GM15510 (cell line): ENCODE data around the gene TUSC2.

ENCODE experiments used
- POLR2A ChIP-seq: IDR thresholded peaks from 3 replicates; pipeline ENCODE4 v1.6.1; 2011; ENCODE audit warnings: borderline replicate concordance; ENCODE audit not compliant: insufficient read length; ENCODE audit errors: extremely low read depth

Gene TUSC2

DNA sequence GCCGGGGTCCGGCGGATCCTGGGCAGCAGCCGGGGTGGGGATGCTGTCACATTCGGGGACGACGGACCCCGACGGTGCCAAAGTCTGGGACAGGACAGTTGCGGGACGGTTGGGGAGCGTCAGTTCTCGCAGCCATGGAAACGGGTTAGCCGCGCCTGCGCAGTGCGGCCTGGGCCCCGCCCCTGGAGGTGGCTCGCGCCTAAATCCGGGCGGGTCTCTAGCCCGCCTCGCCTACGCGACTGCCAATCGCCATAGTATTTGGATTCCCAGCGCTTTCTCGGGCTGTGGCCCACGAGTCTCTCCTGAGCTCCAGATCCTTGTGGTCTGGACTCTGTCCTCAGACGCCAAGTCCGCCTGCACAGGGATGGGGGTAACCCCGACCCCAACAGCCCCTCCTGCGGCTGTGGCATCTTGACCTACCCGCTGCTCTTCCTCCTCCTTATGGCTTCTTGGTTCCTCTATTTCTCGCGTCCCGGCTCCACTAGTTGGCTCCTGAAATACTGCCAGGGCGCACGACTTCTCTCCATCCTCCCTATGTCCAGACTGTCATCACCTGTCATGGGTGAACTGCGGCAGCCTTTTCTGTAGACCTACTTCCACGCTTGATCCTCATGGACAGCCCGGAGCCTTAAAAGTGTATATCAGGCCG, 17.7 kb upstream of the TUSC2 start, which contains the start of gene ZMYND10:
Gene ZMYND10 (minus strand): TSS at position 147 of the 649 bp plus-strand sequence. CDS start 153 bp downstream, outside the sequence.
- TF ChIP-seq POLR2A = no peak

DNA sequence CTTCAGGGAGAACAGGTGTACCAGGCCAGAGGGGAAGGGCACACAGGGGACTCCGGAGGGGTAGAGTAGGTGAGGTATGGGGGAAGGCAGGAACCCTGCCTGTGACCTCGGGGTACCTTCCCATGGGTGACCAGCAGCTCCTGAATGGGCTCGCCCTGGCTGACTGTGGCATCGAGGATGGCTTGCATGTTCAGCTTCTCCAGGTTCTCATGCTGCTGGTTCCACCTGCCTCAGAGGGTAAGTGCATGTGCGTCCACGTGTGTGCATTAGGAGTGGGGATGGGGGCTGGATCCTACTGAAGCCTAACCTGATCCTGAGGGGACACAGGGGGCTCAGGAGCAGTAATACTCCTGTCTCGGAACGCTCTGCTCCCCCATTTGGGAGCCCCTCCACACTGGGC, 17.0 kb upstream of the TUSC2 start:
- no peak for TF ChIP-seq POLR2A

DNA sequence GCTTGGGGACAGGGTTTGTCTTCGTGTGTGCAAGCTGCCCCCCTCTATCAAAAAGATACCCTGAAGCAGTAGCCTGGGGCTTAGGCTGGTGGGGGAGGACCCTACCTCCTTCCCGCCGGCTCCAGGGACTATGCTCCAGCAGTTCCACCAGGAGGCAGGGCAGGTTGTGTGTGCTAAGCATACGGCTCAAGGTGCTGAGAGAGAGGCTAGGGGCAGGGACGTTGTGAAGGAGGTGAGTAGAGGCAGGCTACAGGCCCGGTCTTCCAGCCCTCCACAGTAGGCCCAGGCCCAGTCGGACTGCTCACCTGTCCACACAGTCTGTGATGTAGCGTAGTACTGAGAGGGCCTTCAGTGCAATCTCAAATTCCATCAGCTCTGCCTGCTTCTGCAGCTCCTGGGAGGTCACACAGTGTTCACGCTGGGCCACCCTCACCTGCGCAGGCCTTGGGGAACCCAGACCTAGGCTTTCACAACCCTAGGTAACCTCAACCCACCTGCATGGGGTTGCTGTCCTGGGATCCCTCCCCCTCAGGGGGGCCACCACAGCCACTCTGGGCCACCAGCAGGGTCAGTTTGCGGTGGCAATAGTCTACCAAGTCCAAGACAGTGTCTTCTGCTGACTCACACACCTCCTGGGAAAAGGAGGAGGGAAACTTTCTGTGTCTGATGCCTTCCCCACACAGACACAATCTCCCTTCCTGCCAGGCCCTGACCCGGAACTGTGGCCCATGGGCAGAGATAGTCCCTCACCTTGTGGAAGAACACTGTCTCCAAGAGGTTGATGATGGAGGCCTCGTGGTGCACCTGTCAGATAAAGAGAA, 15.0 kb upstream of the TUSC2 start:
- TF ChIP-seq POLR2A = no peak

DNA sequence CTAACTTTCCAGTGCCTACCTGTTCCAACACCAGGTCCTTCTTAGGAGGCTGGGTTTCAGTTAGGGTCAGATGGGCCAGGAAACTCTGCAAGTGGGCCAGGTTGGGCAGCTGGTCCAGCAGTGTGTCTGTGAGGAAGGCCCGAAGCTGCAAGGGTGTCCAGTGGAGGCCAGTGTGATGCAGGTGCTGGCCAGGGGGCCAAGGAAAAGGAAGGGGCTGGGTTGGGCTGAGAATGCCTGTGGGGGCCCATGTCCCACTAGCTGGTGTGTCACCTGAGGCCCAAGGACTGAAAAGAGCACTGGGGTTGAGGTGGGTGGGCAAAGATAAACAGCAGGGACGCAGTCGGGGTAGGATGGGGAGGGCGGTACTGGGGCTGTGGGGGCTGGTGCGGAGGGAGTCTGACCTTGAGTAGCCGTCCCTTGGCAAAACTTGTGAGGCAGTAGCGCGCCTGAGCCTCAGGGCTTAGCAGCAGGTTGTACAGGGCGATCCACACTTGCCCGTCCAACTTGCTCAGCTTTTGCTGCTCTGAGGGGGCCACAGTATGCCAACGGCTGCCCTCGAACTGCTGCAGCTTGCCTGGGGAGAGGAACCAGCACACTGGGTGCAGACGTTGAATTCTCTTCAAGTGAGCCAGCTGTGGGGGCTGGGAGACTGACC, 14.1 kb upstream of the TUSC2 start:
- no peak for TF ChIP-seq POLR2A

DNA sequence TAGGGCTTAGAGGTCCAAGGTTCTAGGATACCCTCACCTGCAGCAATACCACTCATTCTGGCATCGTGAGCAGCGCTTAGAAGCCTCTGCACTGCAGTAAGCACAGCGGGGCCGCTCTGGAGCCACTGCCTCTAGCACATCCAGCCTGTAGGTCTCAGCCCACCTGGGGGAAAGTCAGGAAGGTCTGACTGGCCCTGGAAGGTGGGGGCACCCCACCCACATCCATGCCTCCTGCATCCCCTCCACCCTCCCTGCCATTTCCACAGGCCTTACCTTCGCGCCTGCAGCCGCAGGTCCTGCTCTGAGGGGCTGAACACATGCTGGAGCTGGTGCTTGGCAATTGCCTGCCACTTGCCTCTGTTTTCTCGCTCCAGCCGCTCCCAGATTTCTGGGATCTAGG, 13.5 kb upstream of the TUSC2 start:
- no peak for TF ChIP-seq POLR2A

DNA sequence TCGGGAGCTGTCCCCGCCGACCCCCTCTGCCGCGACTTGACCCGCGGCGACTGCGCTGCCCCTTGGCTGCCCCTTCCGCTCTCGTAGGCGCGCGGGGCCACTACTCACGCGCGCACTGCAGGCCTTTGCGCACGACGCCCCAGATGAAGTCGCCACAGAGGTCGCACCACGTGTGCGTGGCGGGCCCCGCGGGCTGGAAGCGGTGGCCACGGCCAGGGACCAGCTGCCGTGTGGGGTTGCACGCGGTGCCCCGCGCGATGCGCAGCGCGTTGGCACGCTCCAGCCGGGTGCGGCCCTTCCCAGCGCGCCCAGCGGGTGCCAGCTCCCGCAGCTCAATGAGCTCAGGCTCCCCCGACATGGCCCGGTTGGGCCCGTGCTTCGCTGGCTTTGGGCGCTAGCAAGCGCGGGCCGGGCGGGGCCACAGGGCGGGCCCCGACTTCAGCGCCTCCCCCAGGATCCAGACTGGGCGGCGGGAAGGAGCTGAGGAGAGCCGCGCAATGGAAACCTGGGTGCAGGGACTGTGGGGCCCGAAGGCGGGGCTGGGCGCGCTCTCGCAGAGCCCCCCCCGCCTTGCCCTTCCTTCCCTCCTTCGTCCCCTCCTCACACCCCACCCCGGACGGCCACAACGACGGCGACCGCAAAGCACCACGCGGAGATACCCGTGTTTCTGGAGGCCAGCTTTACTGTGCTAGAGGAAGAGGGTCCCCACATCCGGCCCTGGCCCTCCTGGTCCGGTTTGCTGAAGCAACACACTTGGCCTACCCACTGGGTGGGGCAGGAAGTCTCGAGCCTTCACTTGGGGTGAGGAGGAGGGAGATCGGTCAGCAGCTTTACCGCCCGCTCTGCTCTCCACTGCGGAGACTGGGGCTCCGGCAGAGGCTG, 12.7 kb upstream of the TUSC2 start, which contains the start of gene RASSF1:
Gene RASSF1 (minus strand): TSS at position 389 of the 882 bp plus-strand sequence. CDS start 31 bp downstream, at position 358.
- TF ChIP-seq POLR2A = peak; percentile 83

DNA sequence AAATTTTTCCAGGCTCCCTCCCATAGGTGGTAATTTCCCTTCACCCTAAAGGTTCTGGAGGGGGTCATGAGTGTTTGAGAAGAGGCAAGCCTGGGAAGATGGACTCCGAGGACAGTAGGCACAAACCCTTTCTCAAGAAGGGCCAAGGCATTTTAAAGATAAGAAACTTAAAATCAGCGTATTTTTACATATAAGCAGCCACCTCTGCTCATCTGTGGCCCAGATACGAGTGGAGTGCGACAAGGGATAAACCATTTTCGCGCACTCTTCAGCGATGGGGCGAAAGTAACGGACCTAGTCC, 12.1 kb upstream of the TUSC2 start:
- no peak for TF ChIP-seq POLR2A

DNA sequence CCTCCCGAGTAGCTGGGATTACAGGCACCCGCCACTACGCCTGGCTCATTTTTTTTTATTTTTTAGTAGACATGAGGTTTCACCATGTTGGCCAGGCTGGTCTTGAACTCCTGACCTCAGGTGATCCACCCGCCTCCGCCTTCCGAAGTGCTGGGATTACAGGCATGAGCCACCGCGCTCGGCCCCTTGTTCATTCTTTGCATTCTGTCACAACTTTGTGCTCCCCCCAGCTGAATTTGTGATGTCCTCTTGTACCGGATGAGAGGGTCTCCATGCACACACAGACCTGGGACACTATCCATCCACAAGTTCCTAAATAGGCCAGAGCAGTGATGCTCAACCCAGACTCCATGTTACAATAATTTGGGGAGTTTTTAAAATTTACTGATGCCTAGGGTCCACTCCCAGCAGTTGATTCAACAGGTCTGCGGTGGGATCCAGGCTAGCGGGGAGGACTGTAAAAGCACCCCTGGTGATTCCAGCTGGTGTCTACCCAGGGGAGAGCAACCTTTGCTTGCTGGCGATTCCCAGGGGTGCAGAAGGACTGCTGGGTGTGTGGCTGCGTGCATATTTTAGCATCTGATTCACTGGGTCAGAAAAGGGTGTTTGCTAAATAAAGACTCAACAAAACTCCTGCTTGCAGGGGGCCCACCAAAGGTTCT, 11.6 kb upstream of the TUSC2 start:
- TF ChIP-seq POLR2A = no peak

DNA sequence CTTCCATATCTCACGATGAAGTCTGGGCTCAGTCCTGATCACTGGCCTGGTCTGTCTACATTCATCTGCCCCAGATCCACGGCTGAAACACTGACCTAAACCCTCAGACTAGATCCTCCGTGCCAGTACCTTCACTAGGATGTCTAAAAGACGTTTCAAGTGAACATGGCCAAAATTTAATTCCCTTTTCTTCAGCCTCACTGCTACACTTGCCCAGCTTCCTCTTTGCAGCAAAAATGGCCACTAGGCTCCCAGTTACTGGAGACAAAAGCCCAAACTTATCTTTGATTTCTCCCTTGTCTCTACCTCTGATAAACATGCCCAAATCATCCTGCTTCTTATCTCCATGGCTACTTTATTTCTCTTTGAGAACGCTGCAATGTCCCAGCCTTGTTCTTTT, 10.9 kb upstream of the TUSC2 start:
- TF ChIP-seq POLR2A = no peak

DNA sequence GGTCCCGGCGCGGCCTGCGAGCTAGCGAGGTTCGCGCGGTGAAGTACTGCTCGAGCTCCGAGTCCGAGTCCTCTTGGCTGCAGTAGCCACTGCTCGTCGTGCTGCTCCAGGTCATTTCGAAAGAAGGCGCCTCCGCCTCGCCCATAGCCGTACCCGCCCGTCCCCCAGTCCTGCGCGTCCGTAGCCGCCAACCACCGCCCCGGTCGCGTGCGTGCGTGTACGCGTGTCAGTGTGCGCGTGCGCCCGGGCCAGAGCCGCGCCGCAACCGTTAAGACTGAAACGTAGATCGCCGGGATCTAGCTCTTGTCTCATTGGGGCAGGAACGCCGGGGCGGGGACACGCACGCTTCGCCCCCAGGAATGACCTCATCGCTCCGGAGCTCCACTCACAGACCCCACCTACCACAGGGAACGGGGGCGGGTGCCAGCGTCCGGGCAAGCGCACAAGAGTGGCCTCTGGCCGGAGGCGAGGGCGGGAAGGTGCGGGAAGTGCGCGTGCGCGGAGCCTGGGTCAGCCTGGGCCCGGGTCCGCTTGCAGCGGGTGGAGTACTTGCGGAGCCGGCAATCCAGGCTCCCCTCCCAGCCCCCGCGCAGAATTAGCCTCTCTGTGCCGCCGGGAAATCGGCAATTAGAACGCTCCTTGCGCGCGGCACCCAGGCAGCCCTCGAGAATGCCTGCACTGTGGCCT, 9.3 kb upstream of the TUSC2 start:
- peak; percentile 81 for TF ChIP-seq POLR2A

DNA sequence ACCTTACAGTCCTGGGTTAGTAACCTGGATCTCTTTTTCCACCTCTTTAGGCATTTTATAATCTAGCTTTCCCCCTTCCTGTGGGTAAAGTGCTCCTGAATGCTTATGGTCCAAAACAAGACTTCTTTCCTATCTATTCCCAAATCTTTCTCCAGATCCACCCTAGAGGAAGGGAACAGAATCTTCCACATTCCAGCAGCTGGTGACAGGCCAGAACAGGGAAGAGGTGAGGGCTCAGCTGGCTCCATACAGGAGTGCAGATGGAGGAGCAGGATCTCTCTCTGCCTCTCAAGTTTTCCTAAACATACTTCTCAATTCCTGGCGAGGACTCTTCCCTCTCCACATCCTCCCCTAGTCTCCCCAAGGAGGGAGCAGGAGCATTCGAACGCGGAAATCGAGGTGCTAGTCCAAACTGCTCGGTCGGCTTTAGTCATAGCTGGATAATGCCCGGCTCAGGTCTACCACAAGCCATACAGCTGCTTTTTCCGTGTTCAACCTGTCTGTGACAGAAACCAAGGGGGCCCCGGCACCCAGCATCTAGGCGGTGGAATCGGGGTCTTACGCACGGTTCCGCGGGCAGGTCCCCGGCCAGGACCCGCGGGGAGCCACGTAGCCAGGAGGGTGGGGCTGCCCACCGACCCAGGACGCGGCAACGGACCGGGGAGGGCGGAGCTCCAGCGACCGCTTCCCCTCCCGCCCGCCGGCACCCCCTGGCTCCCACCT, 8.6 kb upstream of the TUSC2 start:
- no peak for TF ChIP-seq POLR2A

DNA sequence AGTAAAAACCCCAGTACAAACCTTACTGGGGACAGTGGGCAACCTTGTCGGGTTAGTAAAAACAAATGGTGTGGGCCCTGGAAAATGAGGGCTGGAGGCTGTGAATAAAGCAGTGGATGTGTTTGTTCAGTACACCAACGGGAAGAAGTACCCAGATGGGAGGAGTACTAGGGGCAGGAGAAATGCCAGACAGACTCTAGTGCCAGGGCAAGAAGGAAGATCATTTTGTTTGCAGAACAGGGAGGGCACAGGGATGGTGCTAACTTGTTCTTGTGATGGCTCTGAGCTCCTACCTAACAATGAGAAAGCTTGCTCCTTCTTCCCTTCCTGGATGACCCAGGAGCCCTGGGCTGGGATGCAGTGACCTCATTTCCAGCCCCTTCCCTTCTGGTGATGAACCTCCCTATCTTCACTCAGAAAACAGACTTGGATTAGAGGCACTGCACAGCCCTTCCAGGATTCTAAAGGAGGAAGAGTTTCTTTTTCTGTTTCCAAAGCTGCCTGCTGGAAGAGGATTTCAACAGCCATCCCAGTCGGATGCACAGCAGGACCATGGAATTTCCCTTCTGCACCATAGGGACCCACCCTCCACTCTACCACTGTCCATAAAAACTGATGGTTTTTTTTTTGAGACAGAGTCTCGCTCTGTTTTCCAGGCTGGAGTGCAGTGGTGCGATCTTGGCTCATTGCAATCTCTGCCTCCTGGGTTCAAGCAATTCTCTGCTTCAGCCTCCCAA, 6.5 kb upstream of the TUSC2 start:
- no peak for TF ChIP-seq POLR2A
